ENCODE data around the gene CD300A. TPM values are rescaled to one million over a fixed set of nuclear protein-coding genes. Genes with fewer than 3 reads are reported as not detected.

The CD300A gene
- not detected in 2 replicates for total RNA-seq (2014; rRNA removed; shearing (Covaris generic))

GRCh38 chr17:74466111-74466827 is at the start of gene CD300A:
Gene CD300A (plus strand): TSS chr17:74466634. CDS start chr17:74466704, 70 bp downstream.

GRCh38 chr17:74431568-74432423 is 34.6 kb upstream of the CD300A start, which contains the start of gene GPRC5C:
Gene GPRC5C (plus strand): TSS chr17:74432088. CDS start chr17:74439777, 7,689 bp downstream.

GRCh38 chr17:74531231-74531761 is 64.9 kb downstream of the CD300A start, which contains the start of gene CD300LB:
Gene CD300LB (minus strand): TSS chr17:74531475. CDS start chr17:74531350, 125 bp downstream.

Small RNA genes lying within 50 kb of the gene (small RNA-seq; reads per million reads assigned to genes)
- 1.1 reads per million, percentile 57 among the genes with 10 or more reads in this experiment for gene RNA5SP448

Other genes starting within 250 kb of the CD300A start
- gene DNAI2, start 192.4 kb upstream of the CD300A start, total RNA-seq (2014; rRNA removed; shearing (Covaris generic)), result not detected in 2 replicates
- gene KIF19, start 140.4 kb upstream of the CD300A start, total RNA-seq (2014; rRNA removed; shearing (Covaris generic)), result not detected in 2 replicates
- gene BTBD17, start 104.8 kb upstream of the CD300A start, total RNA-seq (2014; rRNA removed; shearing (Covaris generic)), result not detected in 2 replicates
- gene GPR142, start 99.1 kb upstream of the CD300A start, total RNA-seq (2014; rRNA removed; shearing (Covaris generic)), result not detected in 2 replicates
- gene GPRC5C, start 34.5 kb upstream of the CD300A start, total RNA-seq (2014; rRNA removed; shearing (Covaris generic)), result 0.74 and 1.3 TPM in 2 replicates
- gene CD300LB, start 64.8 kb downstream of the CD300A start, total RNA-seq (2014; rRNA removed; shearing (Covaris generic)), result not detected in 2 replicates
- gene CD300C, start 79.5 kb downstream of the CD300A start, total RNA-seq (2014; rRNA removed; shearing (Covaris generic)), result not detected in 2 replicates
- gene CD300H, start 100.9 kb downstream of the CD300A start, total RNA-seq (2014; rRNA removed; shearing (Covaris generic)), result not detected in 2 replicates
- gene CD300LD, start 125.6 kb downstream of the CD300A start, total RNA-seq (2014; rRNA removed; shearing (Covaris generic)), result not detected in 2 replicates
- gene CD300E, start 157.1 kb downstream of the CD300A start, total RNA-seq (2014; rRNA removed; shearing (Covaris generic)), result not detected in 2 replicates
- gene CD300LF, start 246.3 kb downstream of the CD300A start, total RNA-seq (2014; rRNA removed; shearing (Covaris generic)), result not detected in 2 replicates